HG02678 (cell line): ENCODE results near the gene GSX1.

Source experiments
- ATAC-seq: cut with Tn5 transposase; IDR thresholded peaks from one replicate; pipeline ENCODE4 v1.9.1; 2021; ENCODE audit warnings: mild to moderate bottlenecking, moderate library complexity; ENCODE audit not compliant: unreplicated experiment

GSX1 gene

DNA sequence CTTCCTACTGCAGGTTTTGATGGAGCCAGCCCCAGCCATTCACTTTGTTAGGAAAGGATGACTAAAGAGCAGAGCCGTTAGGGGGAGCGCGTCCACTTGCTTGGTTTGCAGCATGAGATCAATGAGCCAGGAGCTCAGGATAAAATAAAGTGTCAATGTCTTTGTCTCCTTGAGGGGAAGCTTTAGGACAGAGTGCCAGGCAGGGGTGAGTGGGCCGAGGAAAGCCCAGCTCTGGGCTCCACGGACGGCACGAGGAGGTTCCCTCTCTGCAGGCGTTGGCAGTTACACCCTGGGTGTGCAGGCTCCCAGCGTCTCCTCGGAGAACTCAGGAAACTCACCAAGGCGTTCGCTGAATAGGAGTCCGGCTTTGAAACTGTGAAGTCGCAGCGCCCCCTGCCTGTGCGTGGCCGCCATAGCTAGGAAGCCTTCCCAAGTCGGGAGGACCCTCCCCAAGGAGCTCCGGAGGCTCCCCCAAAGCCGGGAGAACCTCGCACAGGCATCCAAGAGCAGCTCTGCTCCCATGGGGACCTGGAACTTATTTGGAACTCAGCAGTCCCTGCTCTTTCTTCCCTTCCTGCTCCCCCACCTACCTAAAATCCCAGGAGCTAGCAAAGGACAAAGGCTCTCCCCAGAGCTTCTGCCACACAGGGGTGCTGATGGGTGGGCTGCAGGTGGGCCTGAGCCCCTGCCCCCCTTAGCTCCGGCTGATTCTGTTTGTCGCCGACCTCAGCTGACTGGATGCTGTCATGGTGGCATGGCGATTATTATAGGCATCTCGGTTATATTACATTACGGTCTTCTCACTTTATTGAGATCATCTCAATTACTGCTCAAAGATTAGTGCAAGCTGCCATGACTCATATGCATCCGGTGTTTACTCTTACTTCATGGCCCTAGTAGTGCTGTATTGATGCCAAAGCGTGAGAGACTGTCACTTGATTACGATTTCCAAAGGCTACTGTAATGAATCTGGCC, 34.4 kb downstream of the GSX1 start:
- no peak for ATAC-seq

DNA sequence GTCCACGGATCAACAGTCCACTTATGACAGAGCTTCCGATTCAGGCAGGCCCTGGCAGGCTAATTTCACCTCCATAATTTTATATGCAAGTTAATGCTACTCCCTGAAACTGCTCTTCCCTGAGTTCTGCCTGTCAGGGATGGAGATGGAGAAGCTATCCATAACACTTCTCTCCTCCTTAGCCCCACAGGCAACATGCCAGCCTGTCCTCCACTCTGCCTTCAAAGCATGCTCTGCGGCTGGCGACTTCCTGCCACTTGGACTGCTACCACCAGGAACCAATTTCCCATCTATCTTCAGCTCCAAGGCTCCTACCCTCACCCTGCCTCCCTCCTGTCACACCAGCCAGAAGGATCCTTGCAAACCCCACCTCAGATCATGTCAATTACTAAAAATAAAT, 35.4 kb downstream of the GSX1 start:
- no peak for ATAC-seq

DNA sequence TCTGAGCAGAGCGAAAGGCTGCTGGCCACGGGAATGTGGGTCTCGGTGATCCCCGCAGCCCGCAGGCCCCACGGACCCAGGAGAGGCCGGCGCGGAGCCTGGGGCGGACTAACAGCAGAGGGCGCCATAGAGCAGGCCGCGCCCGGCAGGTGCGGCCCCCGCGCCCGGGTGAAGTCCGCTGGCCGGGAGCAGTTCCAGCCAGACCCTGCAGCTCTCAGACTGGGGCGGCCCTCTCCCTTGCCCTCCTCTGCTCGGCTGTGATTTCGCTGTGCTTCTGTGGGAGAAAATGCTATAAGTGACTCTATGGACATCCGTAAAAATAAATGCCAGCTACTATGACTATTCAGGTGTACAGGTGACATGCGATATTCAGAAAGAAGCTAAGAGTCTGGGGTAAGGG, 37.7 kb downstream of the GSX1 start:
- peak; percentile 87 for ATAC-seq

DNA sequence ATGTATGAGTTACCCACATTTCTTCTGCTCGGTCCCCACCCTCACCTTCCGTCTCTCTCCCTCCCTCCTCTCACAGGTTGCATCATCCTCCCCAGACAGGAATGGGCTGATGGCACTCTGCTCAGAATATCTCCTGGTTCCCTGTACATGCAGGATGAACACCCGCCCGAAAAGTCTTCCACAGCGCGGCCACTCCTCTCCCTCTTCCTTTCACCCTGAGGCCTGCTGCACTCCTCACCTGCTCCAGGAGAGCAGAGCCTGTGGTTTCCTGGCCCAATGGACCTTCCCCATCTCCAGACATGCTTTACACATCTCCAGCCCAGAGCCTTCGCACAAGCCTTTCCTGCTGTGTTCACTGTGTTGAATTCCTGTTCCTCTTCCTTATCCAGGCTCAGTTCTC, 40.9 kb downstream of the GSX1 start:
- no peak for ATAC-seq

DNA sequence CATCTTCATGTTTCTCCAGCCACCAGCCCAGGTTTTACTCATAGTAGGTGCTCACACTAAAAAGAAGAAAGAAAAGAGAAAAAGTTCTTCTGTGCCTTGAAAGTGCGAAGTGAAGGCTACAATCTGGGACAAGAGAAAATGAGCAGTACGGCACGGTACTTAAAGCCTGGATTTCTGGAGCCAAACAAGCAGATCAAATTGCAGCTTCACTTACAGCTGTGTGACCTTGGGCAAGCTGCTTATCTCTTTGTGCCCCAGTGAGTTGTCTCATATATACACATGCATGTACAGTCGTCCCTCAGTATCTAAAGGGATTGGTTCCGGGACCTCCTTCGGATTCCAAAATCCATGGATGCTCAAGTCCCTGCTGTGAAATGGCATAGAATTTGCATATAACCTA, 41.8 kb downstream of the GSX1 start:
- ATAC-seq = no peak

DNA sequence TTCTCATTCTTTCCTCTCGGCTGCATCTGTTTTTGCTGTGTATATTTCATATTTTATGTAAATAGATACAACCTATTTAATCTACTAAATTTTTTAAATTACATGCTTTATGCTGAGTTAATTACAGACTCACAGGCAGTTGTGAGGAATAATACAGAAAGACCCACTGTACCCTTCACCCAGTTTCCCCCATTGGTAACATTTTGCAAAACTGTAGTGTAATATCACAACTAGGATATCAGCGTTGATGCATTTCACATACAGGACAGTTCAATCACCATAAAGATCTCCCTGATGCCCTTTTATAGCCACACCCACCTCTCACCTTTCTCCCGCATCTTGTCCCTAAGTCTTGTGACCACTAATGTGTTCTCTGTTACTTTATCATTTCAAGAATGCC, 43.5 kb downstream of the GSX1 start:
- ATAC-seq = no peak

DNA sequence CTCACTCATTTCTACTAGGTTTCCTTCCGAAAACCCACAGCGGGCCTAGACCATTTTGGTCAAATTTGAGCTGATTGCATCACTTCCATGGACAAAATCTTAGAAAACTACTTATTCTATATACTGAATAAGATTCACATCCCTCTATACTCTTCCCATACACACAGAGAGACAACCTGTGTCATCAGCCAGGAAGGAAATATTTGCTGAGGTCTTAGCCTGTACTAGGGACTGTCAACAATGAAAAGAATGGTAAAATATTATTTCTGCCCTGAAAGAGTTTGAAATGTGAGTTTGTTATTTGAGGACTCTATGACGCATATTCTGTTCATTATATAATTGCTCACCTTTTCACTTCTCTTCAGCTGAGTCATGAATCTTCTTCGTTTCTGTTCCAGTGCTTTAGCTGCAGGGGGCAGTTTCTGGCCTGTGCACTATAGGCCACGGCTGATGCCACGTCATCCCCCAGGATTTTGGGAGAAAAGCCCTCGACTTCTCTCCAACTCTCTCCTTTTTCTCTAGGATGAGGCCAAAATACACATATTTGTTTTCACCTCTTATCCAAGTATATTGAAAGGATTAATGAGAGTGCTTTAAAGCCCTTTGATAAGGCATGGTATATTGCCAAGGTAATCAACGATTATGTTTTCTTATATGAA, 47.7 kb downstream of the GSX1 start:
- ATAC-seq = no peak

DNA sequence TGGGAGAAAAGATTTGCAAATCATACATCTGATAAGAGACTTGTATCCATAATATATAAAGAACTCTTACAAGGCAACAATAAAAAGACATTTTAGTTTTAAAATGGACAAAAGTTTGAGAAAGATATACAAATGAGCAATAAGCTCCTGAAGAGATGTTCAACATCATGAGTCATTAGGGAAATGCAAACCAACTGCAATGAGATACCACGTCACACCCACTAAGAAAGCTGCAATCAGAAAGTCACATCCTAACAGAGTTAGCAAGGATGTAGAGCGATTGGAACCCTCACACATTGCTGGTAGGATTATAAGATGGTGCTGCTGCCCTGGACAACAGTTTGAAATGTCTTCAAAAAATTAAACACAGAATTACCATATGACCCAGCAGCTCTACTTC, 50.3 kb downstream of the GSX1 start:
- no peak for ATAC-seq
